GM19397 (cell line): ENCODE measurements around the gene MFSD12.
A peak's percentile ranks its signal among the peaks of the same experiment; 100 is the strongest.
"Not testable (repeated sequence)": the region's sequence is repeated elsewhere in the genome, so short reads cannot be mapped to it uniquely, and the experiment has no call there.

Experiments used
- ATAC-seq: cut with Tn5 transposase; IDR thresholded peaks from one replicate; pipeline ENCODE4 v1.9.1; 2021; ENCODE audit warnings: mild to moderate bottlenecking, moderate library complexity; ENCODE audit not compliant: unreplicated experiment

MFSD12 gene

GRCh38 chr19:3585301-3586126, 28.1 kb upstream of the MFSD12 start, which contains the start of gene GIPC3:
Gene GIPC3, plus strand, starts transcription at chr19:3585478. Its CDS starts 120 bp downstream, at chr19:3585598.
- ATAC-seq = no peak

- ATAC-seq = not testable (repeated sequence)
Measured at GRCh38 chr19:3584036-3584802, 26.8 kb upstream of the MFSD12 start.

GRCh38 chr19:3581792-3582191, 24.4 kb upstream of the MFSD12 start:
- ATAC-seq = not testable (repeated sequence)

- ATAC-seq = no peak
Measured at GRCh38 chr19:3580156-3580934, 23.0 kb upstream of the MFSD12 start.

- ATAC-seq = no peak
Measured at GRCh38 chr19:3578390-3578789, 21.0 kb upstream of the MFSD12 start.

GRCh38 chr19:3577723-3578344, 20.4 kb upstream of the MFSD12 start:
- no peak for ATAC-seq

GRCh38 chr19:3576696-3577443, 19.5 kb upstream of the MFSD12 start:
- no peak for ATAC-seq

- ATAC-seq = no peak
Measured at GRCh38 chr19:3575949-3576673, 18.7 kb upstream of the MFSD12 start.

GRCh38 chr19:3575260-3575741, 17.9 kb upstream of the MFSD12 start:
- ATAC-seq = no peak

- no peak for ATAC-seq
Measured at GRCh38 chr19:3573858-3574637, 16.7 kb upstream of the MFSD12 start.

- peak; percentile 5 for ATAC-seq
Measured at GRCh38 chr19:3573162-3573857, 15.9 kb upstream of the MFSD12 start.

- ATAC-seq = no peak
Measured at GRCh38 chr19:3572855-3573161, 15.4 kb upstream of the MFSD12 start, which contains the start of gene HMG20B. Gene HMG20B, plus strand, starts transcription at chr19:3572944. Its CDS starts 366 bp downstream, at chr19:3573310.

- ATAC-seq = peak; percentile 88
Measured at GRCh38 chr19:3572132-3572854, 14.9 kb upstream of the MFSD12 start.

GRCh38 chr19:3570606-3571011, 13.2 kb upstream of the MFSD12 start:
- ATAC-seq = no peak

- ATAC-seq = not testable (repeated sequence)
Measured at GRCh38 chr19:3570042-3570441, 12.7 kb upstream of the MFSD12 start.

- no peak for ATAC-seq
Measured at GRCh38 chr19:3565139-3565538, 7.8 kb upstream of the MFSD12 start.
